ENCODE results near the gene HTT. TPM values are rescaled to one million over a fixed set of nuclear protein-coding genes. Genes with fewer than 3 reads are reported as not detected.

The HTT gene
- total RNA-seq, 1 donor from 2014 or later, result 242 TPM

DNA sequence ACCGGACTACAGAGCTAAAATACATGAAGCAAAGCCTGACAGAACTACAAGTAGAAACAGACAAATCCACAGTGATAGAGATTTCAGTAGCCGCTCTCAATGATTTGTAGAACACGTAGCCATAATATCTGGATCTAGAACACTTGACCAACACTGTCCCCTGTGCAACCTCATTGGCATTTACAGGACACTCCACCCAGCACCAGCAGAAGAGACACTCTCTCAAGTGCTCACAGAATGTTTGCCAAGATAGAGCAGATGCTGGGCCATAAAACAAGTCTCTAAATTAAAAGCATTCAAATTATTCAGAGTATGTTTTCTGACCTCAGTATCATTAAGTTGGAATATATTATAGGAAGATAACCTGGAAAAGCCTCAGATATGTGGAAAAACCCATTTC, 21.7 kb downstream of the HTT start:
- peaks cover 80% of the 10 kb centered on the region for H3K36me3 Mint-ChIP-seq (ENCODE audit: low read depth)
- H3K9me3 Mint-ChIP-seq, result no peaks in the 10 kb centered on the region
- CTCF ChIA-PET, result interaction anchor here (1.0 to 1.2 kb wide), 2 partner anchors 11 to 50 kb away, joined by 3 read pairs; no protein-coding TSS in a partner anchor

DNA sequence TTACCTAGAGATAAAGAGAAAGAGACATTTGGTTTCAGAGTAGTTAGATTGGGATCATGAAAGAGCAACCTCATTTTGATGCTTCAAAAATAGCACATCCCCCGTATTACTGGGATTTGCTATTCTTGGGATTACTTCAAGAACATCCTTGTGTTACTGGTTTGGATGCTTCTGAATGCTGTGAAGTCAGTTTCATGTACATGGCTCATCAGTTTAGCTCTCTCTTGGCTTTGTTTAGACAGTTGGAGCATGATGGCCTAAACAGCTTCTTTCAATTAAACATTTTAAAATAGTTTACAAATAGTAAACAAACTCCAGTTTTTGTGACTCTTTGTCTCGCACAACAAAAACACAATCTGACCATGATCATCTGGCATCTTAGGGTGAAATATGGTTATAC, 23.9 kb downstream of the HTT start:
- H3K4me1 Mint-ChIP-seq, result no peaks in the 10 kb centered on the region
- H3K4me3 Mint-ChIP-seq, result no peak overlapping the region
- ChIA-PET POLR2A (no interaction called here), CTCF (interaction anchor here (1.3 to 2.0 kb wide), 2 partner anchors 9 to 10 kb away, joined by 3 to 7 read pairs; no protein-coding TSS in a partner anchor)
- no peak for ATAC-seq (ENCODE audit: low read depth)
- H3K36me3 Mint-ChIP-seq (ENCODE audit: low read depth), result peaks cover 77% of the 10 kb centered on the region
- H3K9me3 Mint-ChIP-seq, result no peaks in the 10 kb centered on the region
- TF ChIP-seq, protein P1, sequence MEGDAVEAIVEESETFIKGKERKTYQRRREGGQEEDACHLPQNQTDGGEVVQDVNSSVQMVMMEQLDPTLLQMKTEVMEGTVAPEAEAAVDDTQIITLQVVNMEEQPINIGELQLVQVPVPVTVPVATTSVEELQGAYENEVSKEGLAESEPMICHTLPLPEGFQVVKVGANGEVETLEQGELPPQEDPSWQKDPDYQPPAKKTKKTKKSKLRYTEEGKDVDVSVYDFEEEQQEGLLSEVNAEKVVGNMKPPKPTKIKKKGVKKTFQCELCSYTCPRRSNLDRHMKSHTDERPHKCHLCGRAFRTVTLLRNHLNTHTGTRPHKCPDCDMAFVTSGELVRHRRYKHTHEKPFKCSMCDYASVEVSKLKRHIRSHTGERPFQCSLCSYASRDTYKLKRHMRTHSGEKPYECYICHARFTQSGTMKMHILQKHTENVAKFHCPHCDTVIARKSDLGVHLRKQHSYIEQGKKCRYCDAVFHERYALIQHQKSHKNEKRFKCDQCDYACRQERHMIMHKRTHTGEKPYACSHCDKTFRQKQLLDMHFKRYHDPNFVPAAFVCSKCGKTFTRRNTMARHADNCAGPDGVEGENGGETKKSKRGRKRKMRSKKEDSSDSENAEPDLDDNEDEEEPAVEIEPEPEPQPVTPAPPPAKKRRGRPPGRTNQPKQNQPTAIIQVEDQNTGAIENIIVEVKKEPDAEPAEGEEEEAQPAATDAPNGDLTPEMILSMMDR (IDR thresholded peaks at IDR 0.05), result no peak
- DNase-seq, result no peak
- no peak overlapping the region for H3K27ac Mint-ChIP-seq
- intact Hi-C loops (cut with micrococcal nuclease), result no loop called here
- no peaks in the 10 kb centered on the region for H3K27me3 Mint-ChIP-seq

More for the DNA sequence above, 21.7 kb downstream of the HTT start:
- DNase-seq (no peak), ATAC-seq (ENCODE audit: low read depth) (no peak)
- intact Hi-C loops (cut with micrococcal nuclease), result no loop called here
- Mint-ChIP-seq H3K4me3 (no peak overlapping the region), H3K27ac (no peak overlapping the region), H3K27me3 (no peaks in the 10 kb centered on the region), H3K4me1 (peaks cover 2% of the 10 kb centered on the region)
- POLR2A ChIA-PET, result interaction anchor here (1.2 to 1.4 kb wide), 2 partner anchors 10 to 14 kb away, joined by 3 read pairs; no protein-coding TSS in a partner anchor
- TF ChIP-seq, protein P1 (IDR thresholded peaks at IDR 0.05), result no peak

DNA sequence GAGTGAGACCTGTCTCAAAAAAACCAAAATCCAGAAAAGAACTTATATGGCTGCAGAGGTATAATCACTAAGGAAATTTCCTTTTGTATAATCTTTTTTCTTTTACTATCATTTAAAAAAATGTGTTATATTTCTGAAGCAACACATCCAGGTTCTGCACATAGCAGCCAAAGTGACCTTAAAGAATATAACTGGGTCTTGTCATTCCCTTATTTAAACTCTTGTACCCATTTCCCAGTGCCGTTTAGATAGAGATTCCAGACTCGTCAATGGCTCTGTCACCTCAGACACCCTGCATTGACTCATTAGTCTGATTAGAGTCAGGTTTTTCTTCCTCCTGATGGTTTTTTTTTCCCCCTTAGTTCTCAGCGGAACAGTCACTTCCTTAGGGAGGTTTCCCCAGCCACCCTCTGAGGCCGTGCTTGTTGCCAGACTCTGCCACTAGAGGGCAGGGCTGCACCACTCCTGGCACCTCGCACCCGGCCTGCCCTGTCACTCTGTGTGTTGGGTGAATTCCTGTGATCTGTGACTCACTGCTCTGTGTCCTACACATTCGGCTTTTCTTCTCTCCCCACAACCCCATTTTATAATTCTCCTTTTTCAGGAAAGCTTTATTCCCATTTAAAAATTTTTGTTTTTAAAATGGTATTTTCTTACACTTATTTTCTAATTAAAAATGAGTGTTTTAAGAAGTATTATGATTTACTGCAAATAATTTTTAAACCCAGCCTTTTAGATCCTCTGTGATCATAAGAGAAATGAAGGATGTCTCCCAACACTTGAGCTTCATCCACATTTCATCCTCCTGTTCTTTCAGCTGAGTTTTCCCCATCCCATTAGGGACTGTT, 32.1 kb downstream of the HTT start:
- ChIA-PET POLR2A (interaction anchor here (1.5 to 1.6 kb wide), 2 partner anchors 28 to 60 kb away, joined by 3 to 4 read pairs; no protein-coding TSS in a partner anchor), CTCF (interaction anchor here (0.7 to 4.5 kb wide), 9 partner anchors 9 to 774 kb away, joined by 3 to 28 read pairs (median 4); no protein-coding TSS in a partner anchor)
- peaks cover 9% of the 10 kb centered on the region for H3K4me1 Mint-ChIP-seq
- DNase-seq, result peak; percentile 81
- TF ChIP-seq, protein P1 (IDR thresholded peaks at IDR 0.05), result no peak
- no peak overlapping the region for H3K4me3 Mint-ChIP-seq
- peak overlapping the region; percentile 73 for H3K27ac Mint-ChIP-seq
- H3K36me3 Mint-ChIP-seq (ENCODE audit: low read depth), result peaks cover 80% of the 10 kb centered on the region
- ATAC-seq (ENCODE audit: low read depth), result peak; percentile 100
- H3K9me3 Mint-ChIP-seq, result no peaks in the 10 kb centered on the region
- no peaks in the 10 kb centered on the region for H3K27me3 Mint-ChIP-seq
- intact Hi-C loops (cut with micrococcal nuclease), result loop anchor here (1.0 to 2.0 kb wide), 8 partner anchors 15 to 774 kb away; partner anchors contain the start of genes HTT and HTT-AS

DNA sequence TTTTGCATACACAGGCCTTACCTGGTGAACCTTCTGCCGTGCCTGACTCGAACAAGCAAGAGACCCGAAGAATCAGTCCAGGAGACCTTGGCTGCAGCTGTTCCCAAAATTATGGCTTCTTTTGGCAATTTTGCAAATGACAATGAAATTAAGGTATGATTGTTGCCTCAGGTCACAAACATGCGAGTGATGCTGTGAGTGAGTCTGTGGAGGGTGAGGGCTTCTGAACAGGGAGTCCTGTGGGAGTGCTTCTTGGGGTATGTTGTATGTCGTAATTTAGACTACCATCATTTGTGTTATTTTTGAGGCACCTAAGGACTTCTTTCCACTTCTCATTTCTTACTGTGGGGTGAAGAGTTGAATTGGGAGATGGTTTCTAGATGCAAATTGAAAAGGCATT, 32.8 kb downstream of the HTT start:
- Mint-ChIP-seq H3K27ac (no peak overlapping the region), H3K4me1 (peaks cover 9% of the 10 kb centered on the region), H3K36me3 (ENCODE audit: low read depth) (peaks cover 80% of the 10 kb centered on the region), H3K9me3 (no peaks in the 10 kb centered on the region), H3K4me3 (no peak overlapping the region), H3K27me3 (no peaks in the 10 kb centered on the region)
- TF ChIP-seq, protein P1 (IDR thresholded peaks at IDR 0.05), result no peak
- intact Hi-C loops (cut with micrococcal nuclease), result loop anchor here (2.0 kb wide), 1 partner anchor 378 kb away; no protein-coding TSS in a partner anchor
- ATAC-seq (ENCODE audit: low read depth), result no peak
- ChIA-PET CTCF (interaction anchor here (0.7 to 4.5 kb wide), 9 partner anchors 9 to 773 kb away, joined by 3 to 28 read pairs (median 4); no protein-coding TSS in a partner anchor), POLR2A (interaction anchor here (1.0 to 1.6 kb wide), 3 partner anchors 27 to 61 kb away, joined by 3 to 4 read pairs (median 3); no protein-coding TSS in a partner anchor)
- no peak for DNase-seq

Measured in activated B cell treated with CpG ODN at 0.5 μM for 24 hours (primary cell).